GM12892 (cell line): ENCODE measurements around the gene GPN2. TPM values are rescaled to one million over a fixed set of nuclear protein-coding genes. Genes with fewer than 3 reads are reported as not detected.

Experiments
- DNase-seq: peaks from one replicate; pipeline ENCODE4 v3.0.0; 2011; ENCODE audit not compliant: insufficient read length
- FAIRE-seq: peaks from 2 replicates; lab custom pipeline; 2011; peaks lifted over from hg19 to GRCh38; lab: Jason Lieb, UNC
- POLR2A ChIP-seq: IDR thresholded peaks from 2 replicates; pipeline ENCODE4 v1.6.1; 2011; ENCODE audit warnings: low read depth, low read length, control low read depth
- POLR2AphosphoS5 ChIP-seq: IDR thresholded peaks from 2 replicates; pipeline ENCODE4 v1.6.1; 2011; ENCODE audit warnings: low read depth, low read length, control low read depth
- TAF1 ChIP-seq: IDR thresholded peaks from 2 replicates; pipeline ENCODE4 v1.6.1; 2011; ENCODE audit warnings: low read depth, mild to moderate bottlenecking, control low read depth, low read length, borderline replicate concordance
- polyA plus RNA-seq: library from polyadenylated mRNA; unstranded; fragments of >200 nt; gene quantifications from one replicate; pipeline ENCODE4 v1.2.1, GENCODE V29; 2012; ENCODE audit warnings: missing spikeins, inconsistent platforms; ENCODE audit not compliant: missing spikeins

GPN2 gene
- polyA plus RNA-seq: 16.8 TPM

DNA sequence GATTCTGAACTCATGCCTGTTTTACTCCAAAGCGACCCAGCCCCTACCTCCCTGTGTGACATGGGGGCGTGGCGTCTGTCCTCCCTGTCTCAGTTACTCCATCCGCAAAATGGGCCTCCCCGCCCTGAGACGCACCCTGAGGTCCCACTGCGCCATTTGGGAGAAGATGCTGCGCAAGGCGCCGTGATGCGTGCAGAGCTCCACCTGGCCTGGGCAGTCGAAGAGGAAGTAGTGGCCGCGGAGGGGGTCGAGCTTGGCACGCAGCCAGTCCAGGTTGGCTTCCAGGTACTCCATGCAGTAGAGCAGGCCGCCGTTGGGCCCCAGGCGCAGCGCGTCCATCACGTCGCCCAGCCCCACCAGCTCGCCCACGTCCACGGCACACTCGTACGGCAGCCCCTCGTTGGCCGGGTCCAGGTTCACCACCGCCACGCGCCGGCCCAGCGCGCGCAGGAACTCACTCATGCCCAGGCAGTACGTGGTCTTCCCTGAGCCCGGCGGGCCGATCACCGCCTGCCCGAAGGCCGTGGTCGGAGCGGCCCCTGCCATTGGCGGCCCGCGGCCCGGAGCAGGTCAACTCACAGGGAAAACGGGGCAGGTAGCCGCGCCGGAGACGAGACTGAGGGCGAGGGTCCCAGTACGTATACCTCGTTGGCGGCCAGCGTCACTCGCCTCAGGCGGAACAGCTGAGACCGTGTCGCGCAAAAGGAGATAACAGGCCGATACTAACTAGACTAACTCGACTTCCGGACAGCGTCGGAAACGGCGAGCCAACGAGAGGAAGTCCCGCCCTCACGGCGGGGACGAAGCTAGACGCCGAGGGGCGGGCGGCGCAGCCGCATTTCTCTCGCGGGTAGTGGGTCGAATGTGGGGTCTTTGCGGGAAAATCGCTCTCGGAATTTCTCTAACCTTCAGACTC is at the start of gene GPN2:
TSS of gene GPN2 (minus strand) at position 733 of the 916 bp plus-strand sequence. CDS start at position 546, 187 bp downstream.
- DNase-seq (peak; percentile 96), FAIRE-seq (peak; percentile 95)

GRCh38 chr1:26938659-26939025 is 48.6 kb upstream of the GPN2 start:
- no peak for TF ChIP-seq POLR2AphosphoS5
- no peak for TF ChIP-seq POLR2A
- no peak for TF ChIP-seq TAF1
- no peak for FAIRE-seq

More for the DNA sequence above, at the start of gene GPN2:
- TF ChIP-seq POLR2A (peak; percentile 97), POLR2AphosphoS5 (peak; percentile 96), TAF1 (peak; percentile 63; the same call in 1 of the 2 replicates)

GRCh38 chr1:26938004-26938658 is 48.0 kb upstream of the GPN2 start:
- TF ChIP-seq TAF1: no peak
- TF ChIP-seq POLR2AphosphoS5: no peak
- TF ChIP-seq POLR2A: no peak
- FAIRE-seq: no peak

More at GRCh38 chr1:26938659-26939025, 48.6 kb upstream of the GPN2 start:
- DNase-seq: no peak

GRCh38 chr1:26936823-26937222 is 46.7 kb upstream of the GPN2 start:
- DNase-seq (no peak), FAIRE-seq (no peak)
- TF ChIP-seq TAF1 (no peak), POLR2A (no peak), POLR2AphosphoS5 (no peak)

More at GRCh38 chr1:26938004-26938658, 48.0 kb upstream of the GPN2 start:
- no peak for DNase-seq

DNA sequence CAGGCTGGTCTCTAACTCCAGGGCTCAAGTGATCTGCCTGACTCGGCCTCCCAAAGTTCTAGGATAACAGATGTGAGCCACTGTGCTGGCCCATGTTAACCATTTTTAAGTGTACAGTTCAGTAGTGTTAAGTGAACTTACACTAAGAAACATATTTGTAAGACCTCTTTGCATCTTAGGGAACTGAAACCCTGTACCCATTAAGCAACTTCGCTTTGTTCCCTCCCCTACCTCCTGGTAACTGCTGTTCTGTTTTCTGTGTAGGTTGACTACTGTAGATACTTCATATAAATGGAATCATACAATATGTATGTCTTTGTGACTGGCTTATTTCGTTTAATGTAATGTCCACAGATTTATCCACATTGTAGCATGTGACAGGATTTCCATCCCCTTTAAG is 42.4 kb upstream of the GPN2 start:
- peak; percentile 40 for FAIRE-seq
- no peak for TF ChIP-seq POLR2A
- no peak for TF ChIP-seq TAF1
- TF ChIP-seq POLR2AphosphoS5: no peak
- no peak for DNase-seq

- no peak for DNase-seq
- TF ChIP-seq POLR2A: no peak
- TF ChIP-seq TAF1: no peak
- FAIRE-seq: no peak
Measured at GRCh38 chr1:26923711-26924110, 33.6 kb upstream of the GPN2 start.

GRCh38 chr1:26922901-26923300 is 32.8 kb upstream of the GPN2 start:
- FAIRE-seq: no peak
- no peak for DNase-seq
- TF ChIP-seq POLR2A: no peak
- TF ChIP-seq TAF1: no peak
- TF ChIP-seq POLR2AphosphoS5: no peak

GRCh38 chr1:26922431-26922729 is 32.3 kb upstream of the GPN2 start:
- no peak for DNase-seq
- TF ChIP-seq TAF1: no peak
- TF ChIP-seq POLR2AphosphoS5: no peak
- TF ChIP-seq POLR2A: no peak
- FAIRE-seq: no peak

- FAIRE-seq: peak; percentile 100
- DNase-seq: peak; percentile 93
- peak; percentile 53; the same call in 1 of the 2 replicates for TF ChIP-seq TAF1
- peak; percentile 95 for TF ChIP-seq POLR2A
- peak; percentile 92 for TF ChIP-seq POLR2AphosphoS5
Measured at GRCh38 chr1:26921540-26922430, 31.7 kb upstream of the GPN2 start, which contains the start of gene NUDC. Gene NUDC, plus strand, starts transcription at chr1:26921743. Its CDS starts 106 bp downstream, at chr1:26921849.

DNA sequence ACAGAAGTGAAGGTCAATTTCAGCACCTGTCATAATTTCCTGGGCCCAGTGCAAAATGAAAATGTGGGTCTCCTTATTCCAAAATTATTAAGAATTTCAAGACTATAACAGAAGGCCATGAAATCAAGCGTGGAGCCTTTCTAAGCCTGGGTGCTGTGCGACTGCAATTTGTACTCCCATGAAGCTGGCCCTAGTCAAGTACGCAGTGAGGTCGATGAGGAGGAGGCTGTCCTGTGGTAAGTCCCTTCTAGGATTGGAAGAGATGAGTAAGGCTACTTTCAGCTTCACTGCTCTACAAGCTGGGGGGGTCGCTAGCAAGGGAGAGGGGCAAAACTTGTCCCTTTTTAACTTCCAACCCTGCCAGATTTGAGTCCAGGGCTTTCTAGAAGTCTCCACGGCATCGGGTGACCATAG is 31.1 kb upstream of the GPN2 start:
- FAIRE-seq: no peak
- DNase-seq: no peak
- TF ChIP-seq POLR2AphosphoS5 (no peak), POLR2A (no peak), TAF1 (no peak)

- no peak for FAIRE-seq
- TF ChIP-seq TAF1: no peak
- no peak for TF ChIP-seq POLR2A
- TF ChIP-seq POLR2AphosphoS5: no peak
- DNase-seq: no peak
Measured at GRCh38 chr1:26915204-26915842, 25.2 kb upstream of the GPN2 start.
